ENCODE data around the gene ZSWIM4. TPM values are rescaled to one million over a fixed set of nuclear protein-coding genes. Genes with fewer than 3 reads are reported as not detected.
"Not testable (repeated sequence)": the region's sequence is repeated elsewhere in the genome, so short reads cannot be mapped to it uniquely, and the experiment has no call there.

Gene ZSWIM4
- total RNA-seq, 1 donor from 2014 or later: 10.6 TPM

DNA sequence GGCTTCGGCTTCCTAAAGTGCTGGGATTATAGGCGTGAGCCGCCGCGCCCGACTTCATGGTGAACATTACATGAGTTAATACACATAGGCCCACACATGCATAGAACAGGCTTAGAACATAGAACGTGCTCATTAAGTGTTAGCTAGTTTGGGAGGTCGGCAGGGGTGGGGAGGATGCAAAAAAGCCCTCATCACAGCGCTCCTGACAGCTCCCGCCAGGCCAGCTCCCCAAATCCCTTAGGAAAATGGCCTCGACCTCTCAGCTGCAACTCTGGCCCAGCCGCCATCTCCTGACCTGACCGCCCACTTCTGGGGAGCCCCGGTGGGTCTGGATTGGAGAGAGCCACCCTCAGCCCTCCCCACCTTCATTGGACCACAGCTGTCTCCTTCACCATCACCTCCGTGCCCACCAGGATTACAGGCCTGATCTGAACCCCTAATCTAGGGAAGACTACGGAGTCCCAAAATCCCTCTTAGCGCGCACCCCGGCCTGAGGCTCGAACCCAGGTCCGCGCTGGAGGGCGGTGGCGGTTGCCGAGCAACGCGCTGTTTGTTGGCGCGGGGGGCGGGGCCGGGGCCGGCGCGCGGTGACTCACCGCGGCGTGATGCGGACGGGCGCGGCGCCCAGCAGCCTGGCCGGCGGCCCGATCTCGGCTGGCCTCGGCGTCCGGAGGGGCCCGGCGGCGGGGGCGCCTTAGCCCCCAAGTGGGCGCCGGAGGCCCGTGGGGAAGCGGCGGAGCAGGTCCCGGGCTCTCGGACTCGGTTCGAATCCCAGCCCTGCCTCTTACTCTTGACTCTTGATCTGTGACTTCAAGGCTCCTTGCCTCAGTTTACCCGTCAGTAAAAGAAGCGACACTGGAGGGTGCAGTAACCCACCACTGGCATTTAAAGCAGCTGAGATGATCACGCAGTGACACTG, 55.0 kb downstream of the ZSWIM4 start:
- peak overlapping the region; percentile 100 for H3K27ac ChIP-seq
- no peaks in the 10 kb centered on the region for H3K36me3 ChIP-seq
- DNase-seq (peak; percentile 93), ATAC-seq (peak; percentile 60)
- H3K4me3 ChIP-seq: peak overlapping the region; percentile 42
- intact Hi-C loops (cut with DNase I): no loop called here
- peaks cover 52% of the 10 kb centered on the region for H3K4me1 ChIP-seq
- no peaks in the 10 kb centered on the region for H3K9me3 ChIP-seq
- TF ChIP-seq, protein P1, sequence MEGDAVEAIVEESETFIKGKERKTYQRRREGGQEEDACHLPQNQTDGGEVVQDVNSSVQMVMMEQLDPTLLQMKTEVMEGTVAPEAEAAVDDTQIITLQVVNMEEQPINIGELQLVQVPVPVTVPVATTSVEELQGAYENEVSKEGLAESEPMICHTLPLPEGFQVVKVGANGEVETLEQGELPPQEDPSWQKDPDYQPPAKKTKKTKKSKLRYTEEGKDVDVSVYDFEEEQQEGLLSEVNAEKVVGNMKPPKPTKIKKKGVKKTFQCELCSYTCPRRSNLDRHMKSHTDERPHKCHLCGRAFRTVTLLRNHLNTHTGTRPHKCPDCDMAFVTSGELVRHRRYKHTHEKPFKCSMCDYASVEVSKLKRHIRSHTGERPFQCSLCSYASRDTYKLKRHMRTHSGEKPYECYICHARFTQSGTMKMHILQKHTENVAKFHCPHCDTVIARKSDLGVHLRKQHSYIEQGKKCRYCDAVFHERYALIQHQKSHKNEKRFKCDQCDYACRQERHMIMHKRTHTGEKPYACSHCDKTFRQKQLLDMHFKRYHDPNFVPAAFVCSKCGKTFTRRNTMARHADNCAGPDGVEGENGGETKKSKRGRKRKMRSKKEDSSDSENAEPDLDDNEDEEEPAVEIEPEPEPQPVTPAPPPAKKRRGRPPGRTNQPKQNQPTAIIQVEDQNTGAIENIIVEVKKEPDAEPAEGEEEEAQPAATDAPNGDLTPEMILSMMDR (IDR thresholded peaks at IDR 0.05): no peak
- no peaks in the 10 kb centered on the region for H3K27me3 ChIP-seq

DNA sequence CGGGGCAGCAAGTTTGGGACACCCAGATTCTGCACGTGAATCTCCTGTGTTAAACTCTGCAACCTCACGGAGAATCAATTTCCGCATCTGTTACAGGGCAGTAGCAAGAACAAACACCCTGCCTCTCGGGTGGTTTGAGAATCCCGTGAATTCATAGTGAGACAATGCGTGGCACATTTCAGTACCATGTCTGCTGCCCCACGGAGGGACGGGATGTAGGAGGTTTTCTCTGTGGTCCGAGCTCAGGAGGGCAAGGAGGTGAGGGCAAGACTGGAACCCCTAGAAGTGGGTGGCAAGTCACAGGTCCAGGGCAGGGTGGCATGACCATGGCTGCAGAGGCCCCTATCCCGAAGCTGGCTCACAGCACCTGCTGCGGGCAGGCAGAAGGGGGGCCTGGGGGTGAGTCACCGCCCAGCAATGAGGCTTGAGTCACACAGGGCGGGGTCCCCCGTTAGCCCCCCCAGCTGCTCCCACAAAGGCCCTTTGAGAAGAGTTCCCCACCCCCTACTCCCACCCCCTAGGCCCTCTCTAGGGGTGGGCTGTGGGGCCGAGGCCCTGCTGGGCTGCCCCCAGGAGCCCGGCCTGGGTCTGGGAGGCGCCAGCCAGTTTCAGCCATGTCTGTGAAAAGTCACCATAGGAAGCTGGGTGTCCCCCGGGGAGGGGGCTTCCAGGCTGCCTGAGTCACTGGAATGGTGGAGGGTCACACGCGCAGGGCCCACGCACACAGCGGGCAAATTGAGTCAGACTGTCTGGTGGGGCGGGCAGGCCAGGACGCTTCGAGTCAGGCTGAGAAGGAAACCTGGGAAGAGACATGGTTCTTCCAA, 55.9 kb downstream of the ZSWIM4 start:
- peaks cover 47% of the 10 kb centered on the region for H3K4me1 ChIP-seq
- intact Hi-C loops (cut with DNase I): no loop called here
- no peaks in the 10 kb centered on the region for H3K9me3 ChIP-seq
- H3K27ac ChIP-seq: peak overlapping the region; percentile 100
- H3K27me3 ChIP-seq: no peaks in the 10 kb centered on the region
- no peaks in the 10 kb centered on the region for H3K36me3 ChIP-seq
- DNase-seq (peak; percentile 92), ATAC-seq (peak; percentile 69)
- TF ChIP-seq, protein P1 (IDR thresholded peaks at IDR 0.05): no peak
- peak overlapping the region; percentile 42 for H3K4me3 ChIP-seq

DNA sequence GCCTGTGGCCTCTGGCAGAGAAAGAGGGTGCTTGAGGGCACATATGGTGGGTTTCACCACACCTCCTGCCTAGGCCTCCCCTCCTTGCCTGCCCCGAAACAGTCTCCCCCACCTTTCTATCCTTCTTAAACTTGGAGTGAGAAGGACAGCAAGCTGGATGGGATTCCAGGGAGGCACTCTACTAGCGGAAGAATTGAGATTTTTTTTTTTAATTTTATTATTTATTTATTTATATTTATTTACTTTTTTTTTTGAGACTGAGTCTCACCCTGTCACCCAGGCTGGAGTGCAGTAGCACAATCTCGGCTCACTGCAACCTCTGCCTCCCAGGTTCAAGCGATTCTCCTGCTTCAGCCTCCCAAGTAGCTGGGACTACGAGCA, 56.5 kb downstream of the ZSWIM4 start:
- H3K27ac ChIP-seq: peak overlapping the region; percentile 100
- H3K27me3 ChIP-seq; H3K4me3 ChIP-seq; DNase-seq; ATAC-seq; H3K36me3 ChIP-seq; H3K9me3 ChIP-seq; intact Hi-C loops (cut with DNase I): not testable (repeated sequence)
- H3K4me1 ChIP-seq: peaks cover 41% of the 10 kb centered on the region

DNA sequence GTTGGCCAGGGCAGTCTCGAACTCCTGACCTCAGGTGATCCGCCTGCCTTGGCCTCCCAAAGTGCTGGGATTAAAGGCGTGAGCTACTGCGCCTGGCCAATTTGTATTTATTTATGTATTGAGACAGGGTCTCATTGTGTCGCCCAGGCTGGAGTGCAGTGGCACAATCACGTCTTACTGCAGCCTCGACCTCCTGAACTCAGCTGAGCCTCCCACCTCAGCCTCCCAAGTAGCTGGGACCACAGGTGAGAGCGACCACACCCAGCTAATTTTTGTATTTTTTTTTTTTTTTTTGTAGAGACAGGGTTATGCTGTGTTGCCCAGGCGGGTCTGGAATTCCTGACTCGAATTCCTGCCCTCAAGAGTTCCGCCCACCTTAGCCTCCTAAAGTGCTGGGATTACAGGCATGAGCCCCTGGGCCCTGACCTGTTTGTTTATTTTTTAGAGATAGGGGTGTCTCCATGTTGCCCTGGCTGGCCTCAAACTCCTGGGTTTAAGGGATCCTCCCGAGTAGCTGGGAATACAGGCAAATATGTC, 57.0 kb downstream of the ZSWIM4 start:
- H3K4me1 ChIP-seq: peaks cover 37% of the 10 kb centered on the region

DNA sequence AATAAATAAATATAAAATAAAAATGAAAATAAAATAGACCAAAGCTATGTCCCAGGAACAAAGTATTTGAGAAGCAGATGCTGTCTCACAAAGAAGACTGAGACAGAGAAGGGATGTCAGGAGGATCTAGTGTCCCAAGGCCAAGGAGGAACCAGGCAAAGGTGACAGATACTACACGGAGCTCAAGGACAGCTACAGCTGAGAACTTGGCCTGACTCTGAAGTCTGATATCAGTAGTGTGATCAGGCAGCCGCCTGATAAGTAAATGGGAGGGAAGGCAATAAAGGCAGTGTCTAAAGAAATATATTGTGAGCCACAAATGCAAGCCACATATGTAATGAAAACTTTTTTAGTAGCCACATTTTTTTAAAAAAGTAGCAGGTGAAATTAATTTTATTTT, 61.3 kb downstream of the ZSWIM4 start:
- Histone ChIP-seq H3K9me3 (no peaks in the 10 kb centered on the region), H3K4me3 (no peak overlapping the region), H3K4me1 (peaks cover 14% of the 10 kb centered on the region), H3K27ac (no peak overlapping the region), H3K27me3 (no peaks in the 10 kb centered on the region), H3K36me3 (no peaks in the 10 kb centered on the region)
- TF ChIP-seq, protein P1 (IDR thresholded peaks at IDR 0.05): no peak
- intact Hi-C loops (cut with DNase I): no loop called here
- no peak for DNase-seq
- ATAC-seq: no peak

More for the DNA sequence above, 57.0 kb downstream of the ZSWIM4 start:
- intact Hi-C loops (cut with DNase I); ATAC-seq; DNase-seq; H3K36me3 ChIP-seq; H3K4me3 ChIP-seq; H3K27me3 ChIP-seq; H3K9me3 ChIP-seq: not testable (repeated sequence)
- peak overlapping the region; percentile 100 for H3K27ac ChIP-seq

DNA sequence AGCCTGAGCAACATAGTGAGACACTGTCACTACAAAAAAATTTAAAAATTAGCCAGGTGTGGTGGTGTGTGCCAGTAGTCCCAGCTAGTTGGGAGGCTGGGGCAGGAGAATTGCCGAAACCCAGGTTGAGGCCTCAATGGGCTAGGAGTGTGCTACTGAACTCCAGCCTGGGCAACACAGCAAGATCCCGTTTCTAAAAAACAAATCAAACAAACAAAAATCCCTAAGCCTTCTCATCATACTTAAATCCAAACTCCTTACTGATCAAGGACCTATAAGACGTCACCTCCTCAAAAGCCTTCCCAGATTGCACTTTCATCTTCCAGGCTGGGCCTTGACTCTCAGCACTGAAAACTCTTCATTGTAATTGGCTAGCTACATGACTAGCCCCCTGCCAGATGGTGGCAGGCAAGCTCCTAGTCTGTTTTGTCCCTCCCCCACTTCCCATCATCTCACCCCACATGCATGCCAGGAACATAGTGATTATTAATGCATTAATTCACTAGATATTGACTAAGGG, 64.2 kb downstream of the ZSWIM4 start:
- Histone ChIP-seq H3K4me1 (peaks cover 20% of the 10 kb centered on the region), H3K9me3 (no peaks in the 10 kb centered on the region), H3K4me3 (no peak overlapping the region), H3K27ac (no peak overlapping the region), H3K36me3 (no peaks in the 10 kb centered on the region), H3K27me3 (no peaks in the 10 kb centered on the region)
- ATAC-seq: no peak
- no peak for DNase-seq
- TF ChIP-seq, protein P1 (IDR thresholded peaks at IDR 0.05): no peak
- intact Hi-C loops (cut with DNase I): no loop called here

All from upper lobe of right lung (tissue), 1 donor.